CD4-positive, alpha-beta T cell treated with Interleukin-4 for 4 hours (primary cell): ENCODE results near the gene RUNX1.
"Not testable (repeated sequence)": the region's sequence is repeated elsewhere in the genome, so short reads cannot be mapped to it uniquely, and the experiment has no call there.

ENCODE experiments used
- DNase-seq: peaks from one replicate; pipeline ENCODE4 v3.0.0-alpha.2; 2020

RUNX1 gene

GRCh38 chr21:35014302-35015041 lies 34.6 kb downstream of the RUNX1 start:
- DNase-seq: no peak

GRCh38 chr21:35011681-35012080 lies 37.4 kb downstream of the RUNX1 start:
- peak; percentile 46 for DNase-seq

GRCh38 chr21:35010447-35010846 lies 38.7 kb downstream of the RUNX1 start:
- no peak for DNase-seq

GRCh38 chr21:35007348-35007747 lies 41.8 kb downstream of the RUNX1 start:
- no peak for DNase-seq

GRCh38 chr21:35006771-35007170 lies 42.3 kb downstream of the RUNX1 start:
- DNase-seq: no peak

GRCh38 chr21:35006248-35006647 lies 42.9 kb downstream of the RUNX1 start:
- DNase-seq: no peak

- DNase-seq: no peak
Observed at GRCh38 chr21:35005560-35006224, 43.4 kb downstream of the RUNX1 start.

GRCh38 chr21:35005077-35005476 lies 44.0 kb downstream of the RUNX1 start:
- no peak for DNase-seq

GRCh38 chr21:35004314-35004713 lies 44.8 kb downstream of the RUNX1 start:
- no peak for DNase-seq

GRCh38 chr21:35002879-35003722 lies 46.0 kb downstream of the RUNX1 start:
- no peak for DNase-seq

- DNase-seq: no peak
Observed at GRCh38 chr21:34999397-34999941, 49.6 kb downstream of the RUNX1 start.

- DNase-seq: no peak
Observed at GRCh38 chr21:34998176-34998575, 50.9 kb downstream of the RUNX1 start.

- no peak for DNase-seq
Observed at GRCh38 chr21:34997294-34997693, 51.8 kb downstream of the RUNX1 start.

GRCh38 chr21:34996304-34997101 lies 52.6 kb downstream of the RUNX1 start:
- DNase-seq: no peak

- no peak for DNase-seq
Observed at GRCh38 chr21:34995979-34996303, 53.2 kb downstream of the RUNX1 start.

GRCh38 chr21:34994766-34995631 lies 54.1 kb downstream of the RUNX1 start:
- no peak for DNase-seq

- DNase-seq: not testable (repeated sequence)
Observed at GRCh38 chr21:34993521-34993921, 55.6 kb downstream of the RUNX1 start.

- DNase-seq: no peak
Observed at GRCh38 chr21:34992736-34993398, 56.2 kb downstream of the RUNX1 start.

GRCh38 chr21:34992180-34992579 lies 56.9 kb downstream of the RUNX1 start:
- no peak for DNase-seq

GRCh38 chr21:34991366-34991957 lies 57.6 kb downstream of the RUNX1 start:
- DNase-seq: no peak

GRCh38 chr21:34990842-34991241 lies 58.3 kb downstream of the RUNX1 start:
- no peak for DNase-seq
